ENCODE measurements around the gene ADAM12.

DNA sequence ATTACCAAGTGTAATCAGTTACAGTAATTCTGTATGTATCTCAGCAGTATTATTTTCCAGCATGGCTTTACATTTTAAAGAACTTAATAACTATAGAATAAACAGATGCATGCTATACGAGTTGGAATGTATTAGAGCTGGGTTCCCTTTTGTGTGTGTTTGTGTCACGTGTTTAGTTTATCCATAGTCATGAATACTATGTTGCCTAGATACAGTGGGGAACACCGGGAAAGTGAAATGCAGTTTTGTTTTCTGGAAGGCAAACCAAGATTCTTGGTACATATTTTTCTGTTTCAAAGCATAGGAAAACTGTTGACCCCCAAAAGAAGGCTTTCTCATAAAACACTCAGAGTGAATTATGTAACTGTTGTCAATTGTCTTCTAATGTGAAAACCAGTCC, 372.9 kb downstream of the ADAM12 start:
- no peak for TF ChIP-seq POLR2A (IDR thresholded peaks at IDR 0.05)
- no peak for TF ChIP-seq CTCF (IDR thresholded peaks at IDR 0.05)
